H1 (cell line): ENCODE data around the gene MEIS2.

Source experiments
- CEBPB ChIP-seq: IDR thresholded peaks from 2 replicates; pipeline ENCODE4 v1.6.1; 2012; ENCODE audit warnings: low read depth, low read length
- CTCF ChIP-seq, 3 experiments: IDR thresholded peaks; 1 replicate in 2 of 3; 2 replicates in 1 of 3; pipeline versions ENCODE4 v1.5.1 to v1.6.1; 2011; ENCODE audit warnings: low read length in 3 of 3, mild to moderate bottlenecking in 3 of 3, inconsistent platforms in 2 of 3, low read depth in 1 of 3, moderate library complexity in 1 of 3; ENCODE audit not compliant: insufficient read depth in 1 of 3; ENCODE audit errors: control extremely low read depth in 1 of 3
- E2F6 ChIP-seq: IDR thresholded peaks from 2 replicates; pipeline ENCODE4 v1.6.1; 2012; ENCODE audit warnings: inconsistent platforms
- EP300 ChIP-seq, 2 experiments: IDR thresholded peaks; 1 replicate in 1 of 2; 2 replicates in 1 of 2; pipeline ENCODE4 v1.6.1; 2011 to 2012; ENCODE audit warnings: low read depth in 2 of 2, low read length in 2 of 2, mild to moderate bottlenecking in 2 of 2, borderline replicate concordance in 1 of 2, inconsistent platforms in 1 of 2, moderate library complexity in 1 of 2
- MAX ChIP-seq: IDR thresholded peaks from 2 replicates; pipeline ENCODE4 v1.6.1; 2012; ENCODE audit warnings: inconsistent platforms
- POLR2A ChIP-seq, 2 experiments: IDR thresholded peaks; 1 replicate in 1 of 2; 2 replicates in 1 of 2; pipeline ENCODE4 v1.6.1; 2011; ENCODE audit warnings: low read depth in 2 of 2, low read length in 2 of 2, mild to moderate bottlenecking in 2 of 2; ENCODE audit errors: control extremely low read depth in 1 of 2
- POLR2AphosphoS5 ChIP-seq: IDR thresholded peaks from 2 replicates; pipeline ENCODE4 v1.6.1; 2011; ENCODE audit warnings: low read depth, low read length
- RAD21 ChIP-seq, 2 experiments: IDR thresholded peaks in 1 of 2; conservative IDR thresholded peaks in 1 of 2; 2 replicates each; pipeline ENCODE4 v1.6.1; 2011; ENCODE audit warnings: low read depth in 2 of 2, low read length in 2 of 2, improper control_type of control experiment in 1 of 2, inconsistent platforms in 1 of 2, mild to moderate bottlenecking in 1 of 2, moderate library complexity in 1 of 2
- RNF2 ChIP-seq: fragments of 200-900, 300-1000 bp; sonication (generic); IDR thresholded peaks from 2 replicates; pipeline ENCODE4 v1.7.1; 2016; ENCODE audit warnings: borderline replicate concordance, low read depth, mild to moderate bottlenecking, antibody characterized with exemption, low read length; ENCODE audit not compliant: poor library complexity, severe bottlenecking; ENCODE audit errors: missing control alignments
- YY1 ChIP-seq: IDR thresholded peaks from 2 replicates; pipeline ENCODE4 v1.6.1; 2011; ENCODE audit warnings: low read depth, mild to moderate bottlenecking, low read length
- ZNF274 ChIP-seq: IDR thresholded peaks from 2 replicates; pipeline ENCODE4 v1.7.0; 2012; ENCODE audit warnings: low read length, borderline replicate concordance; ENCODE audit errors: extremely low read depth

DNA sequence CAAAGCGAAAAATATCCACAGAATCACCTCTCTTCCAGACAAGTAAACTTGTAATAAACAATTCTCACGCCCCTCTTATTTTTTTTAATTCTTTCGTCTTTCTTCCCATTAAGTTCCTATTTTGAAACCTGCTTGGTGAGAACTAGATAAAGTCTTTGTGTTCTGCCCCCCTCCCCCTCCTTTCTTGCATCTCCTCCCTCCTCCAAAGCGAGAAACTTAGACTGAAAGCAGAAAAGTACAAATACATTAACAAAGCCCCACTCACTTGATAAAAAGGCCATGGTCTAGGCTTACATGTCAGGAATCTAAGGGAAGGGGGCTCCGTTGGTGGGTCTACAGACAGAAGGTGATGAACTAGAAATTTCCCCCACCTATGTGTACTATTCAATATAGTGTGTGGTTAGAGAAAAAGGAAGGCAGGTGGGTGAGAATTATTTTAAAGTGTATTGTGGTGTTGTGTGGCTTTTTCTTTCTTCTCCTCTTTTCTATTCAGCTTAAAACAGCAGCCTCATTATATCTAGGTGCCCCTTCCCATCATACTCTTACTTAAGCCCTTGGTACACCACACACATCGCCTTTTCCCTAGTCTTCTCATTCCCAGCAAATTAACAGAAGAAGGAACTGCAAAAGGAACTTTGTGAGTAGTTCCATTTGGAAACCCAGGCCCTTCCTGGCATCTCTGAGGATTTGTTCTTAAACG lies 215.3 kb downstream of the MEIS2 start:
- TF ChIP-seq E2F6 (no peak), EP300 (IDR thresholded peaks at IDR 0.05; ENCODE audit: borderline replicate concordance in 1 of 2, low read depth in 2 of 2, low read length in 2 of 2) (no peak), CTCF (IDR thresholded peaks at IDR 0.05; ENCODE audit: control extremely low read depth in 1 of 3, insufficient read depth in 1 of 3, low read depth in 1 of 3, low read length in 3 of 3) (no peak), POLR2AphosphoS5 (no peak), RAD21 (IDR thresholded peaks at IDR 0.05 in 1 of 2, conservative IDR thresholded peaks at IDR 0.05 in 1 of 2; ENCODE audit: low read depth in 2 of 2, low read length in 2 of 2) (no peak), ZNF274 (no peak), MAX (no peak), CEBPB (no peak), POLR2A (IDR thresholded peaks at IDR 0.05; ENCODE audit: control extremely low read depth in 1 of 2, low read depth in 2 of 2, low read length in 2 of 2) (no peak), RNF2 (no peak), YY1 (no peak)
